Ishikawa (cell line): ENCODE data around the gene CD46.

Experiments
- CEBPB ChIP-seq: IDR thresholded peaks from 2 replicates; pipeline ENCODE4 v1.6.1; 2012
- CREB1 ChIP-seq: IDR thresholded peaks from 2 replicates; pipeline ENCODE4 v1.6.1; 2012; ENCODE audit warnings: low read depth
- EGR1 ChIP-seq: IDR thresholded peaks from 2 replicates; pipeline ENCODE4 v1.6.1; 2012
- EP300 ChIP-seq: IDR thresholded peaks from 2 replicates; pipeline ENCODE4 v1.6.1; 2012; ENCODE audit warnings: borderline replicate concordance
- FOXM1 ChIP-seq: IDR thresholded peaks from 2 replicates; pipeline ENCODE4 v1.6.1; 2012; ENCODE audit warnings: low read depth, borderline replicate concordance
- MAX ChIP-seq: IDR thresholded peaks from 2 replicates; pipeline ENCODE4 v1.6.1; 2012
- NFIC ChIP-seq: IDR thresholded peaks from 2 replicates; pipeline ENCODE4 v1.6.1; 2012
- RAD21 ChIP-seq: IDR thresholded peaks from 2 replicates; pipeline ENCODE4 v1.6.1; 2012; ENCODE audit warnings: low read depth
- REST ChIP-seq: IDR thresholded peaks from 2 replicates; pipeline ENCODE4 v1.6.1; 2012; ENCODE audit warnings: low read depth, mild to moderate bottlenecking
- TAF1 ChIP-seq: IDR thresholded peaks from 2 replicates; pipeline ENCODE4 v1.6.1; 2012; ENCODE audit warnings: low read depth, mild to moderate bottlenecking
- TCF12 ChIP-seq: IDR thresholded peaks from 2 replicates; pipeline ENCODE4 v1.6.1; 2012; ENCODE audit warnings: low read depth
- TEAD4 ChIP-seq: IDR thresholded peaks from 2 replicates; pipeline ENCODE4 v1.6.1; 2012
- USF1 ChIP-seq: IDR thresholded peaks from 2 replicates; pipeline ENCODE4 v1.6.1; 2012
- YY1 ChIP-seq: IDR thresholded peaks from 2 replicates; pipeline ENCODE4 v1.6.1; 2012; ENCODE audit warnings: low read depth
- ZBTB7A ChIP-seq: IDR thresholded peaks from 2 replicates; pipeline ENCODE4 v1.6.1; 2012; ENCODE audit warnings: low read depth

CD46 gene

GRCh38 chr1:207828046-207828445 is 76.2 kb downstream of the CD46 start:
- TF ChIP-seq REST (no peak), USF1 (no peak), TAF1 (no peak), CEBPB (no peak), EP300 (no peak)

- no peak for TF ChIP-seq TCF12
- TF ChIP-seq TEAD4: no peak
- no peak for TF ChIP-seq NFIC
- TF ChIP-seq USF1: no peak
- TF ChIP-seq EGR1: no peak
- no peak for TF ChIP-seq CREB1
- TF ChIP-seq RAD21: peak; percentile 71
These were observed 76.8 kb downstream of the CD46 start for GRCh38 chr1:207828485-207829158.

GRCh38 chr1:207829576-207829975 is 77.7 kb downstream of the CD46 start:
- TF ChIP-seq NFIC (no peak), YY1 (no peak), TCF12 (no peak), REST (no peak)

- TF ChIP-seq TEAD4: no peak
- no peak for TF ChIP-seq CEBPB
- TF ChIP-seq FOXM1: no peak
- no peak for TF ChIP-seq EP300
- no peak for TF ChIP-seq YY1
These were observed 78.9 kb downstream of the CD46 start for GRCh38 chr1:207830788-207831187.

GRCh38 chr1:207831517-207832327 is 79.9 kb downstream of the CD46 start:
- TF ChIP-seq EGR1 (no peak), RAD21 (no peak), EP300 (no peak), ZBTB7A (no peak), TEAD4 (no peak), CEBPB (no peak)

- TF ChIP-seq TAF1: no peak
- TF ChIP-seq CREB1: no peak
- no peak for TF ChIP-seq REST
- TF ChIP-seq EGR1: no peak
- TF ChIP-seq NFIC: no peak
- TF ChIP-seq MAX: no peak
- no peak for TF ChIP-seq CEBPB
- TF ChIP-seq FOXM1: no peak
- TF ChIP-seq TEAD4: no peak
- TF ChIP-seq USF1: no peak
- TF ChIP-seq YY1: no peak
- TF ChIP-seq EP300: no peak
- no peak for TF ChIP-seq TCF12
- TF ChIP-seq ZBTB7A: no peak
- TF ChIP-seq RAD21: no peak
These were observed 80.9 kb downstream of the CD46 start for GRCh38 chr1:207832796-207833195.
